Activated effector memory CD4-positive, alpha-beta T cell treated with anti-CD3 and anti-CD28 coated beads, Interleukin-2, amount 50 U/mL, for 16 hours (primary cell): Measurements from ENCODE around the gene RPL36A.
A peak's percentile ranks its signal among the peaks of the same experiment; 100 is the strongest.

Experiments used
- DNase-seq: peaks from one replicate; pipeline ENCODE4 v3.0.0-alpha.2; 2020

The RPL36A gene

GRCh38 chrX:101390664-101391525 lies at the start of gene RPL36A:
TSS of gene RPL36A (plus strand) at chrX:101391011. CDS start at chrX:101391044, 33 bp downstream.
- DNase-seq, result peak; percentile 93

- DNase-seq, result no peak
These were observed 42.9 kb upstream of the RPL36A start for GRCh38 chrX:101347859-101348451.

- DNase-seq, result peak; percentile 93
These were observed 42.2 kb upstream of the RPL36A start, which contains the start of gene TIMM8A for GRCh38 chrX:101348452-101349192. TSS of gene TIMM8A (minus strand) at chrX:101348742. CDS start at chrX:101348664, 78 bp downstream.

- no peak for DNase-seq
These were observed 41.6 kb upstream of the RPL36A start for GRCh38 chrX:101349193-101349562.

- no peak for DNase-seq
These were observed 33.5 kb upstream of the RPL36A start for GRCh38 chrX:101357166-101357795.

- no peak for DNase-seq
These were observed 30.8 kb upstream of the RPL36A start for GRCh38 chrX:101359966-101360365.

- DNase-seq, result no peak
These were observed 30.4 kb upstream of the RPL36A start for GRCh38 chrX:101360390-101360789.

- no peak for DNase-seq
These were observed 28.7 kb upstream of the RPL36A start for GRCh38 chrX:101362116-101362515.

- DNase-seq, result no peak
These were observed 28.1 kb upstream of the RPL36A start for GRCh38 chrX:101362757-101363156.

- DNase-seq, result no peak
These were observed 25.5 kb upstream of the RPL36A start for GRCh38 chrX:101365301-101365795.

GRCh38 chrX:101368800-101369199 lies 22.0 kb upstream of the RPL36A start:
- DNase-seq, result no peak

- no peak for DNase-seq
These were observed 21.1 kb upstream of the RPL36A start for GRCh38 chrX:101369687-101370086.

- no peak for DNase-seq
These were observed 19.8 kb upstream of the RPL36A start for GRCh38 chrX:101370888-101371504.

GRCh38 chrX:101377547-101377946 lies 13.3 kb upstream of the RPL36A start:
- no peak for DNase-seq

- DNase-seq, result no peak
These were observed 7.1 kb upstream of the RPL36A start for GRCh38 chrX:101383679-101384205.

GRCh38 chrX:101385026-101385684 lies 5.7 kb upstream of the RPL36A start:
- DNase-seq, result no peak

GRCh38 chrX:101385795-101386541 lies 4.8 kb upstream of the RPL36A start, which contains the start of gene BTK:
TSS of gene BTK (minus strand) at chrX:101386191. CDS start at chrX:101375284, 10,907 bp downstream.
- DNase-seq, result no peak

GRCh38 chrX:101386542-101386885 lies 4.3 kb upstream of the RPL36A start:
- no peak for DNase-seq

GRCh38 chrX:101388604-101389003 lies 2.2 kb upstream of the RPL36A start:
- DNase-seq, result no peak

- DNase-seq, result no peak
These were observed 1.0 kb downstream of the RPL36A start for GRCh38 chrX:101391831-101392230.
